Activated naive CD8-positive, alpha-beta T cell (primary cell): ENCODE measurements around the gene MTUS2.

Experiments used
- H3K27ac Mint-ChIP-seq: one replicate; pipeline ENCODE4 v1.8.0; 2021; ENCODE audit warnings: mixed read lengths
- H3K27me3 Mint-ChIP-seq: one replicate; pipeline ENCODE4 v1.8.0; 2021; ENCODE audit warnings: mixed read lengths
- H3K36me3 Mint-ChIP-seq: one replicate; pipeline ENCODE4 v1.8.0; 2021; ENCODE audit warnings: mixed read lengths
- H3K4me1 Mint-ChIP-seq: one replicate; pipeline ENCODE4 v1.8.0; 2021; ENCODE audit warnings: low read depth, mixed read lengths
- H3K4me3 Mint-ChIP-seq: one replicate; pipeline ENCODE4 v1.8.0; 2021; ENCODE audit warnings: mild to moderate bottlenecking, mixed read lengths
- H3K9me3 Mint-ChIP-seq: one replicate; pipeline ENCODE4 v1.8.0; 2021; ENCODE audit warnings: low read depth, mixed read lengths

Gene MTUS2

GRCh38 chr13:28875846-28876615 lies 55.9 kb downstream of the MTUS2 start:
- peaks cover 3% of the 10 kb centered on the region for H3K36me3 Mint-ChIP-seq
- no peaks in the 10 kb centered on the region for H3K4me1 Mint-ChIP-seq
- peaks cover 12% of the 10 kb centered on the region for H3K9me3 Mint-ChIP-seq
- H3K4me3 Mint-ChIP-seq: no peak overlapping the region
- peaks cover 6% of the 10 kb centered on the region for H3K27me3 Mint-ChIP-seq
- H3K27ac Mint-ChIP-seq: no peak overlapping the region

- Mint-ChIP-seq H3K9me3 (peaks cover 4% of the 10 kb centered on the region), H3K4me3 (no peak overlapping the region), H3K27ac (no peak overlapping the region), H3K27me3 (peaks cover 8% of the 10 kb centered on the region), H3K36me3 (peaks cover 2% of the 10 kb centered on the region), H3K4me1 (no peaks in the 10 kb centered on the region)
Measured at GRCh38 chr13:28877408-28877807, 57.3 kb downstream of the MTUS2 start.

GRCh38 chr13:28885181-28885580 lies 65.0 kb downstream of the MTUS2 start:
- peaks cover 5% of the 10 kb centered on the region for H3K9me3 Mint-ChIP-seq

GRCh38 chr13:28889086-28889732 lies 69.1 kb downstream of the MTUS2 start:
- Mint-ChIP-seq H3K36me3 (no peaks in the 10 kb centered on the region), H3K9me3 (peaks cover 3% of the 10 kb centered on the region), H3K4me1 (no peaks in the 10 kb centered on the region), H3K27ac (no peak overlapping the region), H3K4me3 (no peak overlapping the region), H3K27me3 (peaks cover 13% of the 10 kb centered on the region)

More at GRCh38 chr13:28885181-28885580, 65.0 kb downstream of the MTUS2 start:
- H3K4me3 Mint-ChIP-seq: no peak overlapping the region
- peaks cover 7% of the 10 kb centered on the region for H3K27me3 Mint-ChIP-seq
- H3K4me1 Mint-ChIP-seq: no peaks in the 10 kb centered on the region
- H3K36me3 Mint-ChIP-seq: no peaks in the 10 kb centered on the region
- no peak overlapping the region for H3K27ac Mint-ChIP-seq

DNA sequence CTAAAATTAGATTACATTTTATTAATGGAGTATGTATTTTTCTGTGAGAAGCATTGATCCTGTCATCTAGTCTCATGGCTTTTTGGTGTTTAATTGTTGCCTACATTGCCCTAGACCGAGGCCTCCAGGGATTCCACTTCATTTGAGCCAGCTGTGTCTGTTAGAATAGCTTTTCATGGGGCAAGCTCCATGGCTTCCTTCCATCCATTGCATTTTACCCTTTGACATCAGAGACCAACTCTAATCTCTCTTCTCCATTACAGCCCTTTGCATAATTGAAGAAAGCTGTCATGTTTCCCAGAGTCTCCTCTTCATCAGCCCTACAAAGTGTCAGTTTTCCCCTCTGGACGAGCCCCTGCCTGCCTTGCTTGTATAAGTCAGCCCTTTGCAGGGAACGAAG lies 70.6 kb downstream of the MTUS2 start:
- no peak overlapping the region for H3K27ac Mint-ChIP-seq

GRCh38 chr13:28918030-28918429 lies 97.9 kb downstream of the MTUS2 start:
- no peaks in the 10 kb centered on the region for H3K4me1 Mint-ChIP-seq
- no peak overlapping the region for H3K4me3 Mint-ChIP-seq
- H3K36me3 Mint-ChIP-seq: no peaks in the 10 kb centered on the region
- H3K27ac Mint-ChIP-seq: no peak overlapping the region
- H3K9me3 Mint-ChIP-seq: peaks cover 17% of the 10 kb centered on the region
- H3K27me3 Mint-ChIP-seq: peaks cover 1% of the 10 kb centered on the region

More for the DNA sequence above, 70.6 kb downstream of the MTUS2 start:
- H3K9me3 Mint-ChIP-seq: no peaks in the 10 kb centered on the region
- H3K4me3 Mint-ChIP-seq: no peak overlapping the region
- peaks cover 16% of the 10 kb centered on the region for H3K27me3 Mint-ChIP-seq
- no peaks in the 10 kb centered on the region for H3K4me1 Mint-ChIP-seq
- no peaks in the 10 kb centered on the region for H3K36me3 Mint-ChIP-seq

DNA sequence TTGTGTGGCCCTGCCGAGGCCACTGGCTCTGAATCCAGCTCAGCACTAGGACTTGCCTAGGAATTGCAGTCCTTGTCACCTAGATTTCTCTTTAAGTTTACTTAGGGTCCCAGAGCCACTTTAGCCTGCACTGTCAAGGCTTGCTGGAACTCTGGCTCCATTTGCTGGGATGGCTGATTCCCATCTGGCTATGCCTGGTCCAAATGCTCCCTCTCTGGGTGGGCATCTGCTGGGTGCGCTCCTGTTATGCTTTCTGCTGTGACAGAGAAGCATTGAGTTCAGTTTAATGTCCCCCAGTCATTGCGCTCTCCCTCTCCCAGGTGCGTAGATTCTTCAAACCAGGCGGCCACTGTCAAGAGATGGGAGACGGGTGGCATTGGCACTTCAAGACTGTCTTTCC lies 102.2 kb downstream of the MTUS2 start:
- Mint-ChIP-seq H3K27ac (no peak overlapping the region), H3K27me3 (peaks cover 7% of the 10 kb centered on the region), H3K36me3 (no peaks in the 10 kb centered on the region), H3K4me3 (no peak overlapping the region), H3K9me3 (peaks cover 10% of the 10 kb centered on the region), H3K4me1 (no peaks in the 10 kb centered on the region)

DNA sequence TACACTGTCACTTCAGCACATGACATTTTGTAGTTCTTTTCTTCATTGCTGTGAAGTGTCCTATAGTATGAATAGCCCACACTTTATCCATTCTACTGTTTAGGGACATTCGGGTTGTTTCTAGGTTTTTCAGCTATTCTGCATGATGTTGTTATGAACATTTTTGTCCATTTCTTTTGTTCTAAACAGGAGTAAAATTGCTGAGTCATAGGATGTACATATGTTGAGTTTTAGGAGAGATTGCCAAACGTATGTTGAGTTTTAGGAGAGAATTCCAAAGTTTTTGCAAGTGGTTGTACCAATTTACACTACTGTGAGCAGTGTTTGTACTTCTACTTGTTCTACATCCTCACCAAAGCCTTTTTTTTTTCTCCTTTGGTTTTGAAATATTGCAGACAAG lies 115.0 kb downstream of the MTUS2 start:
- H3K27ac Mint-ChIP-seq: no peak overlapping the region
- no peaks in the 10 kb centered on the region for H3K27me3 Mint-ChIP-seq
- H3K36me3 Mint-ChIP-seq: no peaks in the 10 kb centered on the region
- no peaks in the 10 kb centered on the region for H3K9me3 Mint-ChIP-seq
- no peak overlapping the region for H3K4me3 Mint-ChIP-seq
- H3K4me1 Mint-ChIP-seq: no peaks in the 10 kb centered on the region

DNA sequence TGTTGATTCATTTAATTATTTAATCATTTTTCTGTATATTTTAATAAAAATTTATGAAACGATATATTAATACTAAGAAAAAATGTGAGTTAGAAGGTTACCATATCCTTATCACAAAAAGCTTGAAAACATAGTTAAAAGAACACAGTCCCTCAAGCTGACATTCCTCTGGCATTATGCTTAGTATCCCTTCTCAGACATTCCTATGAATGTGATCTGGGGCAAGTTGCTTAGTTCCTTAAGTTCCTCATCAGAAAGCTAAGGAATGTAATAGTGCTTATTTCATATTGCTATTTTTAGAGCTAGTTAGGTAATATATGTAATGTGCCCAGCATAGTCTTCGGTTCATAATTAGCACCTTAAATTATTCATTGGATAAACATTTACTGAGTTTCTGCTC lies 122.8 kb downstream of the MTUS2 start:
- H3K27me3 Mint-ChIP-seq: no peaks in the 10 kb centered on the region

DNA sequence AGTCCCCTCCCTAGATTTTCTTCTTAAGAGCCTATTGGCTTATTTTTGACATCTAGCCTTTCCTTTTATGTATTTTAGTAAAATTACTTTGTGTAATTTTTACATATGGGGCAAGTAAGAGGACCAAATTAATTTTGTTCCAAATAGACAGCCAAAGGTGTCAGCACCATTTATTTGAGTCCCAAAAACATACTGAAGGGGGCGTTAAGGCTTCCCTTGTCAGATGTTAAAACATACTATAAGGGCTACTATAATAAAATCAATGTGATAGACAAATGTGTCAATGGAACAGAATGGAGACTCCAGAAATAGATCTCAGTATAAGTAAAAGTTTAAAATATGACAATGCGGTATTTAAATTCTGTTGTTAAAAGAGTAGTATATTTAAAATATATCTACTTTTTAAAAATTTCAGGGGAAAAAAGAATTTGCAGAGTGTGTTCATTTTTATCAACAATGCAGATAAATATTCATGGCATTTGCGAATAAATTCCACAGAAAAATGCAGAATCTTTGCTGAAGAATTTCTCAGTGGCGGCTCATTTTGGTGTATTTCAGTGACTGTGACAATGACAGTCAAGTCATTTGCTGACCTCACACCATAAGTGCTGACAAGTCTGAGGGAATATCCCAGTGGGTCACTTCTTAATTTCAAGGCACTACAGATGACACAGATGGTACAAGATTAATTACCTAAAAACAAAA lies 133.7 kb downstream of the MTUS2 start:
- H3K36me3 Mint-ChIP-seq: no peaks in the 10 kb centered on the region
- peaks cover 3% of the 10 kb centered on the region for H3K27me3 Mint-ChIP-seq
- H3K27ac Mint-ChIP-seq: no peak overlapping the region
- no peak overlapping the region for H3K4me3 Mint-ChIP-seq
- H3K9me3 Mint-ChIP-seq: peaks cover 10% of the 10 kb centered on the region
- no peaks in the 10 kb centered on the region for H3K4me1 Mint-ChIP-seq

More for the DNA sequence above, 122.8 kb downstream of the MTUS2 start:
- no peak overlapping the region for H3K4me3 Mint-ChIP-seq
- no peaks in the 10 kb centered on the region for H3K36me3 Mint-ChIP-seq
- H3K27ac Mint-ChIP-seq: no peak overlapping the region
- no peaks in the 10 kb centered on the region for H3K4me1 Mint-ChIP-seq
- H3K9me3 Mint-ChIP-seq: peaks cover 3% of the 10 kb centered on the region

GRCh38 chr13:28954419-28954725 lies 134.2 kb downstream of the MTUS2 start:
- peaks cover 8% of the 10 kb centered on the region for H3K9me3 Mint-ChIP-seq
- H3K4me3 Mint-ChIP-seq: no peak overlapping the region
- H3K36me3 Mint-ChIP-seq: no peaks in the 10 kb centered on the region
- peaks cover 3% of the 10 kb centered on the region for H3K27me3 Mint-ChIP-seq
- H3K27ac Mint-ChIP-seq: no peak overlapping the region
- no peaks in the 10 kb centered on the region for H3K4me1 Mint-ChIP-seq

DNA sequence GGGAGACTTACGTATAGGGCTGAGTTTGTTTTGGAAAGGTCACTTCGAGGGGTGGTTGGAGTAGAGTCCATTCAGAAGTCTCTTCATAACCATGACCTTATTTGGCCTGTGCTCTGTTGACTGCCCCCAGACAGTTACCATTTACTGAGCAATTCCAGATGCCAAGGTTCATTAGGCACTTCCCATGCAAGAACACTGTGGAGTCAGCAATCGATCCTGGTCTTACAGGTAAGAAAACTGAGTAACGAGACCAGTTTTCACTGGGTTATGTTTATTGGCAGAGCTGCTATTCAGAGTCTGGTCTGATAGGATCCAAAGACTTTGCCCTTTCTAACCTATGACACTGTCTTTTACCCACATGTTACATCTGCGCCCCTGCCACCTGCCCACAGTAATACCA lies 134.7 kb downstream of the MTUS2 start:
- H3K4me1 Mint-ChIP-seq: no peaks in the 10 kb centered on the region
- peaks cover 3% of the 10 kb centered on the region for H3K27me3 Mint-ChIP-seq
- no peaks in the 10 kb centered on the region for H3K36me3 Mint-ChIP-seq
- no peak overlapping the region for H3K27ac Mint-ChIP-seq
- peaks cover 5% of the 10 kb centered on the region for H3K9me3 Mint-ChIP-seq
- no peak overlapping the region for H3K4me3 Mint-ChIP-seq

GRCh38 chr13:28955264-28955966 lies 135.3 kb downstream of the MTUS2 start:
- Mint-ChIP-seq H3K27me3 (peaks cover 2% of the 10 kb centered on the region), H3K4me1 (no peaks in the 10 kb centered on the region), H3K27ac (no peak overlapping the region), H3K4me3 (no peak overlapping the region), H3K36me3 (no peaks in the 10 kb centered on the region), H3K9me3 (peaks cover 1% of the 10 kb centered on the region)

DNA sequence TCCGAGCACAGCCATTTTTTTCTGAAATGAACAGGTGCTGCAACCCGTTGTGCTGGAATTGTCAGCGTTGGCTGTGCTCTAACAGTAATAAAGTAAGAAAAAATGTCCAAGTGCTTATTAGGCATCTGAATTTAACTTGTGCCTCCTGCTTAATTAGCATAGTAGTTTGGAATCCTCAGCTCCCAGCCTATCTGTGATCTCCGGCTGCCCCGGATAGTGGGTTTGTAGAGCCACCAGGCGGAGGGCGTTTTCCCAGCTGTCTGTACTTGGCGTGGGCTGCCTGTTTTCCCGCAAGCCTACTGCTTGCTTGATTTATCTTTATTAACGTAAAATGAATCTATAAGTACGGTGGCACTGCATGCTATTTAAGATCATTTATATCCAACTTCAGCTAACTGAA lies 137.9 kb downstream of the MTUS2 start:
- H3K9me3 Mint-ChIP-seq: no peaks in the 10 kb centered on the region
- H3K27ac Mint-ChIP-seq: no peak overlapping the region
- H3K4me1 Mint-ChIP-seq: no peaks in the 10 kb centered on the region
- no peaks in the 10 kb centered on the region for H3K27me3 Mint-ChIP-seq
- H3K36me3 Mint-ChIP-seq: no peaks in the 10 kb centered on the region
- H3K4me3 Mint-ChIP-seq: no peak overlapping the region

DNA sequence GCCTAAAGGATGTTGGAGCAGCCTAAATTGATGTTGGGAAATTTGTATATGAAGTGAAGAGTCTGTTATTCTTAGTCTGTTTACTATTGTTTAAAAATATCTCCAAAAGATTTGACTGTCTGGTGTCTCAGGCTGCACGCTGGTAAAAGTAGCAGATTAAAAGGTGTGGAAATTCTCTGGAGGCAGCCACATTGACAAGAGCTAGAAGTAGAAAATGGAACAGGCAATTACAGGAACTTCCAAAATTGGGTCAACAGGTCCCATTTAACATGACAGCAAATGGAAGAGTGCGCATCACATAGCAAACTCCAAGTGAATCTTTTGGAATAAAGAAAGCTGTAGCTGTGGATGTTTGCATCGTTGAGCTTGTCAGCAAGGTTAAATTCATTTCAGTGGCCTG lies 138.3 kb downstream of the MTUS2 start:
- Mint-ChIP-seq H3K4me1 (no peaks in the 10 kb centered on the region), H3K4me3 (no peak overlapping the region), H3K36me3 (no peaks in the 10 kb centered on the region), H3K27me3 (no peaks in the 10 kb centered on the region), H3K27ac (no peak overlapping the region), H3K9me3 (no peaks in the 10 kb centered on the region)
